HepG2 (cell line): ENCODE results near the gene PLCB2. TPM values are rescaled to one million over a fixed set of nuclear protein-coding genes. Genes with fewer than 3 reads are reported as not detected.

Source experiments
- ATAC-seq: fragments of 200-7000 bp; cut with Tn5 transposase; 3 replicates; pipeline ENCODE4 v1.9.1; 2020; ENCODE audit warnings: mild to moderate bottlenecking, moderate library complexity
- BruUV-seq: library from RNA; stranded (reverse); fragments of 400-500 nt; replicated peaks from 2 replicates; lab custom pipeline; 2021; lab: Mats Ljungman, UMichigan
- CTCF ChIA-PET: fragments of 300-600 bp; formaldehyde crosslinking; extraction: SDS; loops from one replicate; lab custom pipeline; 2021; ENCODE audit warnings: low total read pairs, inconsistent platforms, low intra/inter-chr PET ratio; lab: Yijun Ruan, JAX
- POLR2A ChIA-PET: fragments of 350-600 bp; sonication (Branson Sonifier 250); formaldehyde crosslinking; loops from one replicate; lab custom pipeline; 2020; ENCODE audit warnings: antibody characterized with exemption, inconsistent platforms; lab: Yijun Ruan, JAX
- DNase-seq: peaks from one replicate; pipeline ENCODE4 v3.0.0-alpha.2; 2015; ENCODE audit warnings: low spot score
- FAIRE-seq: peaks from 3 replicates; lab custom pipeline; 2011; peaks lifted over from hg19 to GRCh38; lab: Jason Lieb, UNC
- H2AFZ ChIP-seq: one replicate; pipeline ENCODE4 v1.6.1; 2011; ENCODE audit warnings: low read length, inconsistent platforms
- H3K27ac ChIP-seq: fragments of 300-600 bp; 3 replicates; pipeline ENCODE4 v1.8.0; 2011; ENCODE audit warnings: mixed run types, mild to moderate bottlenecking, mixed read lengths, low read length, inconsistent platforms; ENCODE audit not compliant: insufficient read depth; ENCODE audit errors: extremely low read length
- H3K27me3 ChIP-seq, 2 experiments: fragments of 200-600 bp in 1 of 2; 2 replicates in 1 of 2; 3 replicates in 1 of 2; pipeline versions ENCODE4 v1.6.0 to v1.8.0; 2011; ENCODE audit warnings: low read length in 2 of 2, mild to moderate bottlenecking in 2 of 2, moderate library complexity in 2 of 2, inconsistent platforms in 1 of 2; ENCODE audit not compliant: insufficient read depth in 2 of 2, control insufficient read depth in 1 of 2
- H3K36me3 ChIP-seq, 2 experiments: fragments of 200-600 bp in 1 of 2; replicated peaks in 1 of 2; 2 replicates in 1 of 2; 3 replicates in 1 of 2; pipeline versions ENCODE4 v1.5.1 to v1.8.0; 2011; ENCODE audit warnings: low read length in 2 of 2, inconsistent platforms in 1 of 2; ENCODE audit not compliant: insufficient read depth in 2 of 2, control insufficient read depth in 1 of 2
- H3K4me1 ChIP-seq: 2 replicates; pipeline ENCODE4 v1.5.1; 2012; ENCODE audit warnings: low read length, inconsistent platforms; ENCODE audit not compliant: insufficient read depth
- H3K4me2 ChIP-seq: 2 replicates; pipeline ENCODE4 v1.6.0; 2011; ENCODE audit warnings: low read depth, low read length, inconsistent platforms
- H3K4me3 ChIP-seq, 3 experiments: fragments of 200-600 bp in 1 of 3; sonication (generic), shearing (Covaris generic) in 1 of 3; replicated peaks in 1 of 3; 2 replicates each; pipeline ENCODE4 v1.5.1; 2011 to 2016; ENCODE audit warnings: low read length in 3 of 3, inconsistent platforms in 2 of 3, low read depth in 2 of 3, mild to moderate bottlenecking in 2 of 3, control low read depth in 1 of 3, mixed read lengths in 1 of 3; ENCODE audit not compliant: insufficient read depth in 1 of 3
- H3K79me2 ChIP-seq: one replicate; pipeline ENCODE4 v1.6.1; 2011; ENCODE audit warnings: low read length, inconsistent platforms; ENCODE audit not compliant: insufficient read depth
- H3K9ac ChIP-seq: 2 replicates; pipeline ENCODE4 v1.6.0; 2011; ENCODE audit warnings: mild to moderate bottlenecking, low read depth, low read length, inconsistent platforms; ENCODE audit not compliant: insufficient read depth
- H3K9me3 ChIP-seq: 2 replicates; pipeline ENCODE4 v1.5.1; 2012; ENCODE audit warnings: mild to moderate bottlenecking, low read length
- H4K20me1 ChIP-seq: 2 replicates; pipeline ENCODE4 v1.6.0; 2011; ENCODE audit warnings: inconsistent platforms, mild to moderate bottlenecking, low read length, moderate library complexity; ENCODE audit not compliant: insufficient read depth
- EED ChIP-seq: sonication (generic); formaldehyde crosslinking; IDR thresholded peaks from 2 replicates; pipeline ENCODE4 v1.5.0; 2020; ENCODE audit warnings: mild to moderate bottlenecking, missing genetic modification reagents
- HNRNPH1 ChIP-seq: fragments of 200-400 bp; formaldehyde crosslinking; optimal IDR thresholded peaks from 2 replicates; pipeline ENCODE3; 2017; ENCODE audit warnings: mild to moderate bottlenecking, low read depth, low read length
- MYNN ChIP-seq: sonication (generic); formaldehyde crosslinking; IDR thresholded peaks from 2 replicates; pipeline ENCODE4 v1.4.0; 2020; ENCODE audit warnings: mild to moderate bottlenecking, low read depth, missing genetic modification reagents
- RARA ChIP-seq: IDR thresholded peaks from 2 replicates; pipeline ENCODE4 v1.6.1; 2016; ENCODE audit warnings: missing genetic modification reagents, missing compliant biosample characterization
- RFX5 ChIP-seq: IDR thresholded peaks from 2 replicates; pipeline ENCODE4 v1.6.1; 2011; ENCODE audit warnings: low read depth, low read length, improper control_type of control experiment
- SOX6 ChIP-seq, 2 experiments: fragments of 450-650 bp in 1 of 2; sonication (generic) in 1 of 2; formaldehyde crosslinking in 1 of 2; IDR thresholded peaks; 2 replicates each; pipeline versions ENCODE4 v1.4.0 to v1.6.1; 2017 to 2020; ENCODE audit warnings: antibody characterized with exemption in 1 of 2, mild to moderate bottlenecking in 1 of 2, missing genetic modification reagents in 1 of 2
- ZNF34 ChIP-seq: sonication (generic); formaldehyde crosslinking; IDR thresholded peaks from 2 replicates; pipeline ENCODE4 v1.4.0; 2020; ENCODE audit warnings: mild to moderate bottlenecking, missing genetic modification reagents, borderline replicate concordance
- ZSCAN25 ChIP-seq: sonication (generic); formaldehyde crosslinking; IDR thresholded peaks from 2 replicates; pipeline ENCODE4 v1.8.0; 2022; ENCODE audit warnings: mild to moderate bottlenecking, missing genetic modification reagents
- WGBS: methylation state at CpG from one replicate; pipeline ENCODE4 v1.1.6; 2017; ENCODE audit warnings: low lambda C conversion rate; 5-methylcytosine and 5-hydroxymethylcytosine counted together
- in situ Hi-C: cut with HindIII; loops from 2 replicates; pipeline ENCODE4 v1.10.0; 2017; ENCODE audit warnings: low pct_unique_long_range_greater_than_20kb; ENCODE audit not compliant: extremely low pct_ligation_motif_present
- intact Hi-C: fragments of 100-400 bp; cut with micrococcal nuclease; formaldehyde crosslinking; loops from one replicate; pipeline ENCODE4 v1.10.0; 2022; ENCODE audit not compliant: unreplicated experiment
- polyA plus RNA-seq, 8 experiments: library from polyadenylated mRNA; depleted of rRNA in 3 of 8; stranded (reverse) in 7 of 8; unstranded in 1 of 8; fragments of >200 nt; fragmentation: Illumina TruSeq in 4 of 8; extraction: Trizol in 4 of 8; gene quantifications; 2 replicates each; pipeline versions ENCODE4 v1.2.1 to v1.2.3, GENCODE V29; 2011 to 2016; ENCODE audit warnings: low read depth in 4 of 8, missing spikeins in 1 of 8, mixed read lengths in 1 of 8; ENCODE audit not compliant: insufficient read depth in 1 of 8
- total RNA-seq, 5 experiments: library from RNA; depleted of rRNA; stranded (reverse); fragments of >200 nt; fragmentation: Illumina TruSeq; extraction: Trizol; gene quantifications; 2 replicates each; pipeline ENCODE4 v1.2.3, GENCODE V29; 2016; ENCODE audit warnings: low read depth in 1 of 5
- TF ChIP-seq, protein P1 (sequence below): sonication (generic); formaldehyde crosslinking; IDR thresholded peaks from 2 replicates; pipeline ENCODE4 v1.9.0; 2021; ENCODE audit warnings: mild to moderate bottlenecking, missing genetic modification reagents
- TF ChIP-seq, protein P2 (sequence below): sonication (generic); formaldehyde crosslinking; IDR thresholded peaks from 2 replicates; pipeline ENCODE4 v1.5.1; 2020; ENCODE audit warnings: mild to moderate bottlenecking, missing genetic modification reagents, moderate library complexity

Gene PLCB2
- total and polyA plus RNA-seq, 2 of the 13 experiments (the other 11 are each of a cell fraction or from before 2014, with no cell fraction given), result 0.11 TPM; not detected in 1

DNA sequence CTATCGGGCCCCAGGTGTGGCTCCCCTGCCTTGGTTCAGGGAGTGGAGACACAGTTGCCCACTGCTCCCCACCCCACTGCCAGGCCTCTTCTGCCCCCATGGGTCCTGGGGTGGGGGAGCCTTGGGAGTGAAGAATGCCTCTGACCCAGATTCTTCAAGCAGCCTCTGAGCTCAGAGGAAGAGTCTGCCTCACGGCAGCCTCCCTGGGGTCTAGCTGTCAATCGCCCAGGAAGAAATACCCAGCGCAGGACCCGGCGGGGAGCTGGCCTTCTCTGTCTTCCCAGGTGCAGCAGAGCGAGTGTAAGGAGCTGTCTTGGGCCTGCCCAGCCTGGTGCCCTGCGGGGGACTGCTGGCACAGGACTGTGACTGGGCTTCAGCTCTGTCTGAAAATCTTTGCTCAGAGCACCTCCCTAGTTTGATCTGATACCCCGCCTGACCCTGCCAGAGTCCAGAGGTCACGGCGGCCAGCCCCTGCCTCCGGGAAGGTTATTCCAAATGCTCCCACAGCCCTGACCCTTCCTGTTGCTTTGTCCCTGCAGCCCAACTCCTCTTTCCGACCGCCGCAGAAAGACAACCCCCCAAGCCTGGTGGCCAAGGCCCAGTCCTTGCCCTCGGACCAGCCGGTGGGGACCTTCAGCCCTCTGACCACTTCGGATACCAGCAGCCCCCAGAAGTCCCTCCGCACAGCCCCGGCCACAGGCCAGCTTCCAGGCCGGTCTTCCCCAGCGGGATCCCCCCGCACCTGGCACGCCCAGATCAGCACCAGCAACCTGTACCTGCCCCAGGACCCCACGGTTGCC is 35.9 kb downstream of the PLCB2 start:
- DNase-seq (no peak), ATAC-seq (peak; percentile 38), FAIRE-seq (no peak)
- Histone ChIP-seq H3K4me2 (peak overlapping the region; percentile 68), H3K4me3 (peak overlapping the region in 1 of 3 experiments; percentile 56; a peak in 1 of 6 replicates), H3K27me3 (peaks cover 6 to 37% of the 10 kb centered on the region in 2 experiments; a peak in 4 of 5 replicates), H4K20me1 (no peaks in the 10 kb centered on the region), H3K79me2 (no peaks in the 10 kb centered on the region), H3K9ac (no peak overlapping the region), H3K36me3 (no peaks in the 10 kb centered on the region), H3K9me3 (no peaks in the 10 kb centered on the region), H2AFZ (no peak overlapping the region), H3K27ac (no peak overlapping the region), H3K4me1 (peaks cover 36% of the 10 kb centered on the region)
- POLR2A ChIA-PET, result interaction anchor here (1.6 kb wide), 1 partner anchor 55 kb away, joined by 5 read pairs; no protein-coding TSS in a partner anchor
- no TSS peak for BruUV-seq
- intact Hi-C loops (loop anchor here (10.0 kb wide), 1 partner anchor 167 kb away; the partner anchor contains the start of gene BMF), in situ Hi-C loops (loop anchor here (5.0 kb wide), 2 partner anchors 55 to 225 kb away; no protein-coding TSS in a partner anchor)
- CTCF ChIA-PET, result interaction anchor here (6.3 kb wide), 1 partner anchor 54 kb away, joined by 266 read pairs; no protein-coding TSS in a partner anchor
- WGBS, result no CpG with 5 or more reads among the region's 25 CpGs
- no peak for TF ChIP-seq RFX5
- TF ChIP-seq HNRNPH1, result no peak
- TF ChIP-seq SOX6 (IDR thresholded peaks at IDR 0.05), result no peak
- 0 out of 2 replicates have a peak, but pooled peaks have one; percentile 24 for TF ChIP-seq SOX6 (CRISPR knock-in tag; IDR thresholded peaks at IDR 0.05)
- TF ChIP-seq, protein P1, sequence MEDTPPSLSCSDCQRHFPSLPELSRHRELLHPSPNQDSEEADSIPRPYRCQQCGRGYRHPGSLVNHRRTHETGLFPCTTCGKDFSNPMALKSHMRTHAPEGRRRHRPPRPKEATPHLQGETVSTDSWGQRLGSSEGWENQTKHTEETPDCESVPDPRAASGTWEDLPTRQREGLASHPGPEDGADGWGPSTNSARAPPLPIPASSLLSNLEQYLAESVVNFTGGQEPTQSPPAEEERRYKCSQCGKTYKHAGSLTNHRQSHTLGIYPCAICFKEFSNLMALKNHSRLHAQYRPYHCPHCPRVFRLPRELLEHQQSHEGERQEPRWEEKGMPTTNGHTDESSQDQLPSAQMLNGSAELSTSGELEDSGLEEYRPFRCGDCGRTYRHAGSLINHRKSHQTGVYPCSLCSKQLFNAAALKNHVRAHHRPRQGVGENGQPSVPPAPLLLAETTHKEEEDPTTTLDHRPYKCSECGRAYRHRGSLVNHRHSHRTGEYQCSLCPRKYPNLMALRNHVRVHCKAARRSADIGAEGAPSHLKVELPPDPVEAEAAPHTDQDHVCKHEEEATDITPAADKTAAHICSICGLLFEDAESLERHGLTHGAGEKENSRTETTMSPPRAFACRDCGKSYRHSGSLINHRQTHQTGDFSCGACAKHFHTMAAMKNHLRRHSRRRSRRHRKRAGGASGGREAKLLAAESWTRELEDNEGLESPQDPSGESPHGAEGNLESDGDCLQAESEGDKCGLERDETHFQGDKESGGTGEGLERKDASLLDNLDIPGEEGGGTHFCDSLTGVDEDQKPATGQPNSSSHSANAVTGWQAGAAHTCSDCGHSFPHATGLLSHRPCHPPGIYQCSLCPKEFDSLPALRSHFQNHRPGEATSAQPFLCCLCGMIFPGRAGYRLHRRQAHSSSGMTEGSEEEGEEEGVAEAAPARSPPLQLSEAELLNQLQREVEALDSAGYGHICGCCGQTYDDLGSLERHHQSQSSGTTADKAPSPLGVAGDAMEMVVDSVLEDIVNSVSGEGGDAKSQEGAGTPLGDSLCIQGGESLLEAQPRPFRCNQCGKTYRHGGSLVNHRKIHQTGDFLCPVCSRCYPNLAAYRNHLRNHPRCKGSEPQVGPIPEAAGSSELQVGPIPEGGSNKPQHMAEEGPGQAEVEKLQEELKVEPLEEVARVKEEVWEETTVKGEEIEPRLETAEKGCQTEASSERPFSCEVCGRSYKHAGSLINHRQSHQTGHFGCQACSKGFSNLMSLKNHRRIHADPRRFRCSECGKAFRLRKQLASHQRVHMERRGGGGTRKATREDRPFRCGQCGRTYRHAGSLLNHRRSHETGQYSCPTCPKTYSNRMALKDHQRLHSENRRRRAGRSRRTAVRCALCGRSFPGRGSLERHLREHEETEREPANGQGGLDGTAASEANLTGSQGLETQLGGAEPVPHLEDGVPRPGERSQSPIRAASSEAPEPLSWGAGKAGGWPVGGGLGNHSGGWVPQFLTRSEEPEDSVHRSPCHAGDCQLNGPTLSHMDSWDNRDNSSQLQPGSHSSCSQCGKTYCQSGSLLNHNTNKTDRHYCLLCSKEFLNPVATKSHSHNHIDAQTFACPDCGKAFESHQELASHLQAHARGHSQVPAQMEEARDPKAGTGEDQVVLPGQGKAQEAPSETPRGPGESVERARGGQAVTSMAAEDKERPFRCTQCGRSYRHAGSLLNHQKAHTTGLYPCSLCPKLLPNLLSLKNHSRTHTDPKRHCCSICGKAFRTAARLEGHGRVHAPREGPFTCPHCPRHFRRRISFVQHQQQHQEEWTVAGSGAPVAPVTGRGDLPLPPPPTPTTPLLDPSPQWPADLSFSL (CRISPR knock-in tag), result 0 out of 2 replicates have a peak, but pooled peaks have one; percentile 23
- TF ChIP-seq ZSCAN25 (CRISPR knock-in tag), result no peak
- 0 out of 2 replicates have a peak, but pooled peaks have one; percentile 7 for TF ChIP-seq EED
- TF ChIP-seq, protein P2, sequence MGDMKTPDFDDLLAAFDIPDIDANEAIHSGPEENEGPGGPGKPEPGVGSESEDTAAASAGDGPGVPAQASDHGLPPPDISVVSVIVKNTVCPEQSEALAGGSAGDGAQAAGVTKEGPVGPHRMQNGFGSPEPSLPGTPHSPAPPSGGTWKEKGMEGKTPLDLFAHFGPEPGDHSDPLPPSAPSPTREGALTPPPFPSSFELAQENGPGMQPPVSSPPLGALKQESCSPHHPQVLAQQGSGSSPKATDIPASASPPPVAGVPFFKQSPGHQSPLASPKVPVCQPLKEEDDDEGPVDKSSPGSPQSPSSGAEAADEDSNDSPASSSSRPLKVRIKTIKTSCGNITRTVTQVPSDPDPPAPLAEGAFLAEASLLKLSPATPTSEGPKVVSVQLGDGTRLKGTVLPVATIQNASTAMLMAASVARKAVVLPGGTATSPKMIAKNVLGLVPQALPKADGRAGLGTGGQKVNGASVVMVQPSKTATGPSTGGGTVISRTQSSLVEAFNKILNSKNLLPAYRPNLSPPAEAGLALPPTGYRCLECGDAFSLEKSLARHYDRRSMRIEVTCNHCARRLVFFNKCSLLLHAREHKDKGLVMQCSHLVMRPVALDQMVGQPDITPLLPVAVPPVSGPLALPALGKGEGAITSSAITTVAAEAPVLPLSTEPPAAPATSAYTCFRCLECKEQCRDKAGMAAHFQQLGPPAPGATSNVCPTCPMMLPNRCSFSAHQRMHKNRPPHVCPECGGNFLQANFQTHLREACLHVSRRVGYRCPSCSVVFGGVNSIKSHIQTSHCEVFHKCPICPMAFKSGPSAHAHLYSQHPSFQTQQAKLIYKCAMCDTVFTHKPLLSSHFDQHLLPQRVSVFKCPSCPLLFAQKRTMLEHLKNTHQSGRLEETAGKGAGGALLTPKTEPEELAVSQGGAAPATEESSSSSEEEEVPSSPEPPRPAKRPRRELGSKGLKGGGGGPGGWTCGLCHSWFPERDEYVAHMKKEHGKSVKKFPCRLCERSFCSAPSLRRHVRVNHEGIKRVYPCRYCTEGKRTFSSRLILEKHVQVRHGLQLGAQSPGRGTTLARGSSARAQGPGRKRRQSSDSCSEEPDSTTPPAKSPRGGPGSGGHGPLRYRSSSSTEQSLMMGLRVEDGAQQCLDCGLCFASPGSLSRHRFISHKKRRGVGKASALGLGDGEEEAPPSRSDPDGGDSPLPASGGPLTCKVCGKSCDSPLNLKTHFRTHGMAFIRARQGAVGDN, result peak; percentile 51
- no peak for TF ChIP-seq ZNF34 (CRISPR knock-in tag)
- TF ChIP-seq MYNN (CRISPR knock-in tag), result no peak
- 0 out of 2 replicates have a peak, but pooled peaks have one; percentile 22 for TF ChIP-seq RARA (CRISPR knock-in tag)
